ENCODE measurements around the gene ALCAM. TPM values are rescaled to one million over a fixed set of nuclear protein-coding genes. Genes with fewer than 3 reads are reported as not detected.

Gene ALCAM
- polyA plus RNA-seq, 3 donors = 2.9 to 14.6 (median 3.6) TPM

DNA sequence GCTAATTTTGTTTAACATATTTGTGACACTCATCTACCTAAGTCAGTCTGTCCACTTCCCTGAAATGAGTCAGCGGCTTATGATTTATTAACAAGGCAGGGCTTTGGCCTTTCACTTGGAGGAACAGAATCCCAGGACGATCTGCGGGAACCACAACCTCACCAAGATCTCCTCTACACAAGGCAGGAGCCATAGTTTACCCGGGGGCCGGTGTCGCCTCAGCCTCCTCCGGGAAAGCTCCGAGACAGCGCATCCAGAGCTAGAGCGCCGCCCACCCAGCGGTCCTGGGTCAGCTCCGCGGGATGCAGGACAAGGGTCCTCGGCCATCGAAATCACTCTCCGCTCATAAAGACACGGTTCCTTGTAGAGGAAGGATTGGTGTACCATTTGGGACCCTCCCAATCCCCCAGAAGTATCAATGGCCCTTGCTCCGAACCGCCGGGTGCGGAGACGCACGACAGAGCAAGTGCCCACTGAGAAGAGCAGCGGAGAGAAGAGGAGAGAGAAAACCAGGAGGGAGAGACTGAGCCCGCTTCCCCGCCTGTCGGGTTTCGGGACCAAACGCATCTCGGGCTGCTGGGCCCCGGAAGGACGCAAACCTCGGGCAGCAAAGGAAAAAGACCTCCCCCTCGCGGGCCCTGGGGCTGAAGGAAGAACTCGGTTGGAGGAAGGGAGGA, 13.1 kb upstream of the ALCAM start:
- WGBS, 3 donors = 20 to 22% (median 20%) methylated on average over 37 of the region's 37 CpGs
- H3K27ac ChIP-seq (ENCODE audit: low read depth, low read length) = no peak overlapping the region

DNA sequence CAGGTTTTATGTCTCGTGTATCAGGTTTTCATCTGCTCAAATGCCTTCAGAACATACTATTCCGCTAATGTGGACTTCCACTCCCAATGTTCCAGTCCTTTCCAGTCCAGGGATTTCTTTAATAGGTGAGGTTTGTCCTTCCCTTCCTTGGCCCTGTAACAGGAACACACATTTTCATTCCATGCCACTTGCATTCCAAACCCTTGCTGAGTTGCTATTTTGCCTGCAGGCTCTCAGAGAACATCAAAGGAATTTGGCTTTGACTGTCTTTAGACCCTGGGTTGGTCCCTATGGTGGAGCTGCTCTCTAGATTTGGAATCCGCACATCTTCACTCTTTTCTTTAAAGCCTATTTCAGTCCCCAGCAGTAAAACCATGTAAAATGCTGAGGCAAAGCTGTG, 12.3 kb upstream of the ALCAM start:
- H3K27ac ChIP-seq (ENCODE audit: low read depth, low read length) = no peak overlapping the region

DNA sequence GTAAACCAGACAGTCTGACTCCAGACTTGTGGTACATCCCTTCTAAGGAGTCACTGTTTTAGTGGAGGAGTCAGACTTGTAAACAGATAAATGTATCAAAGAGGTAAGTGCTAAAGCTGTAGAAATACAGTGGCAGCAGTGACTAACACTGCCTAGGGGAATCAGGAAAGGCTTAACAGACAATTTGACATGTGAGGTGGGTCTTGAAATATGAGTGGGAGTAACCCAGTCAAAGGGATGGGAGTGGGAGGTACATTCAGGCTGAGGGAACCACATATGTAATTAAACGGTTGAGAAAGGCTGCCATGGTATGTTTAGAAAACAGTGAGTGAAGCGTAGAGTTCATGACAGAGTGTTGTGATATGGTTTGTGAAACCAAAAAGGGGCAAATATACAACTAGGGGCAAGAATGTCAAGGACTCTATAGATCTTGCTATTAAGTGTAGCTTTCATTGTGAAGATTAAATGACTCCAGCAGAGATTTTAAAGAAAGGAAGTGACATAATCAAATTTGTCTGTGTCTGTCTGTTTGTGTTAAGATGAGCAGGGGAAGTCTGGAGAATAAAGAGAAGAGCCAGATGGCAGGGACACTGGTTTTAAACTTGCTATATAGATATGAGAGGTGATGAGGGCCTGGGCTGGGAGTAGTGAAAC, 11.2 kb upstream of the ALCAM start:
- no peak overlapping the region for H3K27ac ChIP-seq (ENCODE audit: low read depth, low read length)
- WGBS, 3 donors = 60 to 87% (median 70%) methylated on average over 2 of the region's 2 CpGs

More for the DNA sequence above, 12.3 kb upstream of the ALCAM start:
- 74 to 88% (median 78%) methylated on average over 3 of the region's 3 CpGs for WGBS, 3 donors

DNA sequence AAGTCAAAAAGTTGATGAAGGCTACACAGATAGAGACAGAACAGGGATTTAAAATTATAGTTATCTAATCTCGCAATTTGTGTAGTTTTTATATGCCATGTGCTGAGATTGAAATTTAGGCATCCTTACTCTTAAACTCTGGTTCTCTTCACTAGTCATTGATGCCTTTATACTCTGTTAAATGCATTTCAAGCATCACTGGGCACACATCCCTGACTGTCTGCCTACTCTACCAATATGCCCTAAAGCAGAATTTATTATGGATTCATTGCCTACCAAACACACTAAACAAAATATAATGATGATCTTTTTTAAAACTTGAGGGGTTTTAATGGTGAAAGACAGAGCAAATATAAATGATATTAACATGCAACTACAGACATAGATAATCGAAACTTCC, 10.3 kb upstream of the ALCAM start:
- WGBS, 3 donors = 78 to 92% (median 87%) methylated on average over 2 of the region's 2 CpGs

DNA sequence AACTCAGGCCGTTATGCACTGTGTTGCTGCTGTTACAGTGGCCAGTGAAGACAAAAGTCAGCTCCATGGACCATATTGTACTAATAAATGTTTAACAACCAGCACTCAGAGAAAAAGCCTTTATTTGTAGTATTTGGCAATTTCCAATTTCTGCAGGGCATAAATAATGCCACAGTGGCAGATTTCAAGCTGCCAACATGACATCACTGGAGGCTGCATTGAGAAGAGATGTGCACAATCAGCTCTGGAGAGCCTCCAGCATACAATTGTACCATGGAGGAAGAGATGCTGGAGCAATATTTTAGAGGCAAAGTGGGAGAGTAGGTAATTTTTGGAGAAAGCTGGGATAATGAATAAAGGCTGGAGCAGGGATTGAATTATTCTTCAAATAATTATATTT, 9.7 kb upstream of the ALCAM start:
- no peak overlapping the region for H3K27ac ChIP-seq (ENCODE audit: low read depth, low read length)

More for the DNA sequence above, 10.3 kb upstream of the ALCAM start:
- no peak overlapping the region for H3K27ac ChIP-seq (ENCODE audit: low read depth, low read length)

GRCh38 chr3:105359098-105359762, 7.5 kb upstream of the ALCAM start:
- no peak overlapping the region for H3K27ac ChIP-seq (ENCODE audit: low read depth, low read length)
- WGBS, 3 donors = 77 to 88% (median 81%) methylated on average over 5 of the region's 5 CpGs

More for the DNA sequence above, 9.7 kb upstream of the ALCAM start:
- 83 to 95% (median 93%) methylated on average over 1 of the region's 1 CpG for WGBS, 3 donors

GRCh38 chr3:105360003-105360402, 6.7 kb upstream of the ALCAM start:
- H3K27ac ChIP-seq (ENCODE audit: low read depth, low read length) = no peak overlapping the region
- WGBS, 3 donors = 80 to 93% (median 93%) methylated on average over 2 of the region's 2 CpGs

DNA sequence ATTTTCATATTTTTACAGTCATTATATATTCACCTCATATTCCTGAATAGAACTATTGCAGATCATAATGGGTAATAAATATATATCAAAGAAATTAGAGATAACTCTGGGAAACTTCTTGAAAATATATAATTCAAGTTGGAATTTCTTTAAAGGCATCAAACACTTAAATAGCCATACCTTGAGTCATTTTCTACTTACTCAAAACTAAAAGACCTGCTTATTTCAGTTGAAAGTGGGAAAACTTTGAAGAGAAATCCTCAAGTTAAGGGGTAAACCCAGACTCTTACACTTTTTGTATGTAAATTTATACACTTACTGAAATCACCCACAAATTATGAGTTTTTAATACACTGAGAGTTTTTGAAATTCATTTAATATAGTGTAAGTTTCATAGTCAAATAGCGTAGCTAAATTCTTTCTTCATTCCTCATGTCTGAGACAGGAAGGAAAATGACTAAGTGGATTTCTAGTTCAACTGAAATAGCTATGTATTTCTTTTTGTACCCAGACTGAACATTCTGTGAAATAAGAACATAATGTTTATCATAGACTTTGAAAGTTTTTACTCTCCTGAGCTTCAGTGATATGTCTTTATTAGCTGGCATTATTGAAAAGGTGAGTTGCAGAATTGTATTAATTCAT, 4.6 kb upstream of the ALCAM start:
- 44 to 84% (median 52%) methylated on average over 1 of the region's 1 CpG for WGBS, 3 donors
- H3K27ac ChIP-seq (ENCODE audit: low read depth, low read length) = no peak overlapping the region

- H3K27ac ChIP-seq (ENCODE audit: low read depth, low read length) = no peak overlapping the region
- 74 to 95% (median 89%) methylated on average over 4 of the region's 4 CpGs for WGBS, 3 donors
Measured at GRCh38 chr3:105364128-105364527, 2.6 kb upstream of the ALCAM start.

DNA sequence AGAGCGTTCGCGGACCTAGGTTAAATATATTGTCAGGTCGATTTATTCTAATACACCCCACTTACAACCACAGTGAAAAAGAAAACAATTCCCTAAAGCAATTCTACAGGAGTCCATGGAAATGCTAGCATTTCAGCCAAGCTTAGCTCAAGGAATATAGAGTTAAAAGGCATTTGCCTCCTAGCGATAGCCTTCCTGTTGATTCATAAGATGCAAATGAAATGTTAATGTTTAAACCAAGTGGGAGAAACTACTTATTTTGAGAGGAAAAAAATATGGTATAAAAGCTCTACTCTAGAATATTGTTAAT, 1.7 kb upstream of the ALCAM start:
- H3K27ac ChIP-seq (ENCODE audit: low read depth, low read length) = no peak overlapping the region
- 21 to 74% (median 65%) methylated on average over 5 of the region's 5 CpGs for WGBS, 3 donors

DNA sequence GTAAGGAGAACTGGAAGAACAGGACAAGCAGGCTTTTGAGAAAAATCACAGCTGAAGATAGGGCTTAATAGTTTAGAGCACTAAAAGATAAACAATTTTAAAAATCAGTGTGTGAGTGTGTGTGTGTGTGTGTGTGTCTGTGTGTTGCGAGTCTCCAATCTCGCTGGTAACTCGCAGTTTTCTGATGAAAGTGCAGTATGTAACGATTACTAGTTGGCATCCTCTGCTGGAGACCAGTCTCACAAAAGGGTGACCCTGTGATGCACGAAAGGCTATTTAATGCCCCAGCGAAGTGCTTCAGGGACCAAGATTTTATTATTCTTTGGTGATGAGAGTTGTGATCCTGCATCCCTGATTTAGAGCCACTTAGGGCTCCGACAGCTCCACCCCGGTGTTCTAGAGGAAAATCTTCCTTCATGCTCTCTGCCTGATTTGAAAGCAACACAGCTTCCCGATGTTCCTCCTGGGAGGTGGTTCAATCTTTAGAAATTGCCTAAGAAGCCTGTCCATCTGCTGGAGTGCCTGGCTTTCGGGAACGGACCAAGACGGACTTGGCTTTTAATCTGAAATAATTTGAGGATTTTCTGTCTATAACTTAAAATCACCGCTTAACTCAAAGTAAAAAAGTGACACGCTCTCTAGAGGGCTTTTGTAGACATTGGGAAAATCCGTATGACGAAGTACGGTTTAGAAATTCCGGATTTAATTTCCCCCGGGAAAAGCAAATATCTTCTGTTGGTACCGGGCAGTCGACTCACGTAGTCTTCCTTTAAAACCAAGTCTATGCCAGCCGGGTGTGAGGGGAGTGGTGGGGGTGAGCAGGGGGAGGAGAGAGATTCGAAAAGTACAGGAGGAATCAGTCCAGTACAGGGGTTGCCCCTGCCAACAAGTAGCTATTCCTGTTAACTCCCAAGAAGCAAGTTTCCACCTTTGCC, 1.1 kb upstream of the ALCAM start:
- no peak overlapping the region for H3K27ac ChIP-seq (ENCODE audit: low read depth, low read length)
- WGBS, 3 donors = 2 to 6% (median 5%) methylated on average over 24 of the region's 24 CpGs

GRCh38 chr3:105367063-105367405, 325 bp downstream of the ALCAM start:
- 0% methylated on average over 22 to 29 of the region's 29 CpGs for WGBS, 3 donors
- no peak overlapping the region for H3K27ac ChIP-seq (ENCODE audit: low read depth, low read length)

- 1 to 3% (median 1%) methylated on average over 37 of the region's 37 CpGs for WGBS, 3 donors
- peak overlapping the region; percentile 42 for H3K27ac ChIP-seq (ENCODE audit: low read depth, low read length)
Measured at GRCh38 chr3:105367406-105368213, 901 bp downstream of the ALCAM start.

GRCh38 chr3:105368566-105369499, 2.1 kb downstream of the ALCAM start:
- H3K27ac ChIP-seq (ENCODE audit: low read depth, low read length) = peak overlapping the region; percentile 42
- 1 to 2% (median 2%) methylated on average over 45 of the region's 45 CpGs for WGBS, 3 donors

DNA sequence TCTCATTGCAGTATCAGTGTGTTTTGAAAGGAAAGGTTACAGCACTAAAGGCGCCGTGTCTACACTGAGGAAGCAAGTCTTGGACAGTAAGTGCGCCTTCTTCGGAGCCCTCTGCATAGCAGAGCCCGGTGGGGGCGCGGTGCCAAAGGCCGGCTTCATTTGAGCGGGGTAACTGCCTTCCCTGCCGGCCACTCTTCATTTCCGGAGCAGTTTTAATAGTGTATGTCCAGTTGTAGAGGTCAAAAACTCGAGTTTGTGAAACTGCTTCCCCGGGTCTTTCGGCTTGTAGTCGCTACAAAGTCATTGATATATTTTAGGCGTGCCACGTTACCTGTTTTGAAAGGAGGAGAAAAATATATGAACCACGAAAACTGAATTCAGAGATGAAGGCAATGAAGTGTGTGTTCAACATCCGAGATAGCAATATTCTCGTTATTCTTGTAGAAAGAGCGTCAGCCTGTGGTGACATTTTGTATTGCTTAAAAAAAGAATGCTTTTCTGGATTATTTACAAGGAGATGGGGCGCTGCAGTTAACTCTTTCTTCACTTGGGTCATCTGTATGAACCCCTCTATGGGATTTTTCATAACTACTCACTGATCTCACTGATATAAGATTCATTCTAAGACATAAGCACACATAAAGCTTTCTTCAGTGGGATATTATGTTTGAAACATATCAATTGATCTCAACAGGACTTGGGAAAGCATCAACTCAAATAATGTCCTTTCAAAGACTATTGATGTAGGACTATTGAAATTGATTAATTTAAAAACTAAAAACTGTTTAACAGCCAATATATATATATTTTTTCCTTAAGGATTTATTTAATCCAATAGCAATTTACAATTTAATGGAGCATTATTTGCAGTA, 3.0 kb downstream of the ALCAM start:
- H3K27ac ChIP-seq (ENCODE audit: low read depth, low read length) = no peak overlapping the region
- 0 to 1% (median 0%) methylated on average over 22 of the region's 22 CpGs for WGBS, 3 donors

DNA sequence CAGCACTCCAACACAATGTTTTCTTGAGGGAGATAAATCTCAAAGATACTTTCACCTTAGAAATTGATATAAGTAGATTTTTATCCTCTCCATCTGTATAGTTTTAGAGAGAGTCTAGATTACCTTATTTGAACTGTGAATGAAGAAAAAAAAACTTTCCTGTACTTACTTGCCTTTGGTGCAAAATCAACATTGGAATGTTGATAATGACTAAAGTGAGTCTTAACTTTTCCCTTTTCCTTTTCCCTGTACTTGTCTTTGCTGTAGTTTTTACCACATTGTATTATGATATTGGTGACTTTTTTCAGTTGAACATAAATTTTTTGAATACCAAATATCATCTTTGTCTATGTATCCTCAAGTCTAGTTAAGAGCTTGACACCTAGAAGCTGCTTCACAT, 6.7 kb downstream of the ALCAM start:
- no peak overlapping the region for H3K27ac ChIP-seq (ENCODE audit: low read depth, low read length)

Data from adipose tissue (tissue), 3 donors.